B cell (primary cell): Measurements from ENCODE around the gene IQCF6. TPM values are rescaled to one million over a fixed set of nuclear protein-coding genes. Genes with fewer than 3 reads are reported as not detected.
"Not testable (repeated sequence)": the region's sequence is repeated elsewhere in the genome, so short reads cannot be mapped to it uniquely, and the experiment has no call there.

Experiments
- ATAC-seq: fragments of 200-7000 bp; cut with Tn5 transposase; one replicate; pipeline ENCODE4 v1.10.0; 2021; ENCODE audit warnings: low read depth, mild to moderate bottlenecking, moderate number of reproducible peaks, moderate library complexity
- CTCF ChIA-PET: fragments of 350-600 bp; sonication (Branson Sonifier 250); formaldehyde crosslinking; loops from one replicate; lab custom pipeline; 2021; ENCODE audit warnings: antibody characterized with exemption, inconsistent platforms; lab: Charles Lee
- POLR2A ChIA-PET: fragments of 350-600 bp; sonication (Branson Sonifier 250); formaldehyde crosslinking; loops from one replicate; lab custom pipeline; 2021; ENCODE audit warnings: antibody characterized with exemption; lab: Charles Lee
- DNase-seq: peaks from one replicate; pipeline ENCODE4 v3.0.0; 2013
- H2AFZ ChIP-seq: 2 replicates; pipeline ENCODE4 v1.6.1; 2012; ENCODE audit warnings: mild to moderate bottlenecking, low read depth, low read length; ENCODE audit not compliant: insufficient read depth, poor library complexity, severe bottlenecking
- H3K27ac ChIP-seq, 2 donors: 1 replicate in 1 of 2; 2 replicates in 1 of 2; pipeline ENCODE4 v1.5.1; 2012 to 2013; ENCODE audit warnings: low read length in 2 of 2, mild to moderate bottlenecking in 2 of 2, moderate library complexity in 1 of 2
- H3K27me3 ChIP-seq, 4 experiments: fragments of 200-600 bp in 1 of 4; sonication (generic) in 1 of 4; replicated peaks in 1 of 4; 1 replicate in 2 of 4; 2 replicates in 2 of 4; pipeline versions ENCODE4 v1.6.1 to v1.7.0; 2013 to 2016; ENCODE audit warnings: low read length in 3 of 4, mild to moderate bottlenecking in 2 of 4, mixed read lengths in 1 of 4, moderate library complexity in 1 of 4; ENCODE audit not compliant: insufficient read depth in 4 of 4, control insufficient read depth in 3 of 4; ENCODE audit errors: control extremely low read depth in 1 of 4
- H3K36me3 ChIP-seq, 2 experiments: replicated peaks in 1 of 2; 1 replicate in 1 of 2; 2 replicates in 1 of 2; pipeline versions ENCODE4 v1.6.1 to v1.7.1; 2013; ENCODE audit warnings: low read length in 1 of 2; ENCODE audit not compliant: insufficient read depth in 2 of 2, control insufficient read depth in 1 of 2; ENCODE audit errors: control extremely low read depth in 1 of 2, extremely low read depth in 1 of 2
- H3K4me1 ChIP-seq, 2 donors: fragments of 200-600 bp in 1 of 2; sonication (generic) in 1 of 2; 1 replicate in 1 of 2; 2 replicates in 1 of 2; pipeline versions ENCODE4 v1.5.1 to v1.6.1; 2013 to 2017; ENCODE audit warnings: low read length in 2 of 2; ENCODE audit not compliant: control insufficient read depth in 2 of 2, insufficient read depth in 2 of 2
- H3K4me2 ChIP-seq: replicated peaks from 2 replicates; pipeline ENCODE3; 2012; ENCODE audit warnings: mild to moderate bottlenecking, low read depth, low read length; ENCODE audit not compliant: poor library complexity, severe bottlenecking
- H3K4me3 ChIP-seq, 5 experiments: fragments of 200-600 bp in 1 of 5; sonication (generic) in 1 of 5; 1 replicate in 3 of 5; 2 replicates in 2 of 5; pipeline versions ENCODE4 v1.5.1 to v1.7.0; 2011 to 2016; ENCODE audit warnings: low read length in 4 of 5, mild to moderate bottlenecking in 4 of 5, low read depth in 2 of 5, control low read depth in 1 of 5, moderate library complexity in 1 of 5; ENCODE audit not compliant: insufficient read depth in 1 of 5; ENCODE audit errors: control extremely low read depth in 1 of 5, extremely low read depth in 1 of 5
- H3K79me2 ChIP-seq: fragments of 200-600 bp; sonication (generic); one replicate; pipeline ENCODE4 v1.6.0; 2016; ENCODE audit warnings: low read length; ENCODE audit not compliant: control insufficient read depth, insufficient read depth
- H3K9ac ChIP-seq: fragments of 200-600 bp; sonication (generic); 2 replicates; pipeline ENCODE4 v1.6.1; 2017; ENCODE audit warnings: mild to moderate bottlenecking, low read length, moderate library complexity
- H3K9me3 ChIP-seq, 3 donors: one replicate each; pipeline versions ENCODE4 v1.6.1 to v1.7.1; 2013; ENCODE audit warnings: low read length in 2 of 3; ENCODE audit not compliant: control insufficient read depth in 2 of 3, insufficient read depth in 1 of 3; ENCODE audit errors: control extremely low read depth in 1 of 3
- H4K20me1 ChIP-seq: 2 replicates; pipeline ENCODE4 v1.6.0; 2012; ENCODE audit warnings: mild to moderate bottlenecking, low read length; ENCODE audit not compliant: insufficient read depth, control insufficient read depth, poor library complexity, severe bottlenecking
- H3K27ac Mint-ChIP-seq: one replicate; pipeline ENCODE4 v1.8.0; 2021; ENCODE audit warnings: mixed read lengths
- H3K27me3 Mint-ChIP-seq: one replicate; pipeline ENCODE4 v1.8.0; 2021; ENCODE audit warnings: mixed read lengths
- H3K4me1 Mint-ChIP-seq: one replicate; pipeline ENCODE4 v1.8.0; 2021; ENCODE audit warnings: mixed read lengths
- H3K4me3 Mint-ChIP-seq: one replicate; pipeline ENCODE4 v1.8.0; 2021; ENCODE audit warnings: mixed read lengths
- H3K9me3 Mint-ChIP-seq: one replicate; pipeline ENCODE4 v1.8.0; 2022; ENCODE audit warnings: mixed read lengths; ENCODE audit not compliant: insufficient read depth
- CTCF ChIP-seq: fragments of 200-600 bp; IDR thresholded peaks from one replicate; pipeline ENCODE4 v1.8.0; 2022; ENCODE audit warnings: antibody characterized with exemption, mild to moderate bottlenecking
- EZH2 ChIP-seq: IDR thresholded peaks from 2 replicates; pipeline ENCODE4 v1.6.1; 2012; ENCODE audit warnings: borderline replicate concordance, low read depth, mild to moderate bottlenecking, moderate library complexity, low read length; ENCODE audit not compliant: insufficient read depth, poor library complexity, severe bottlenecking
- WGBS: methylation state at CpG from one replicate; pipeline ENCODE4 v1.1.5; 2013; ENCODE audit warnings: missing lambda C conversion rate; ENCODE audit not compliant: insufficient coverage; 5-methylcytosine and 5-hydroxymethylcytosine counted together
- intact Hi-C: fragments of 100-400 bp; cut with micrococcal nuclease; formaldehyde crosslinking; loops from one replicate; pipeline ENCODE4 v1.10.0; 2022
- polyA plus RNA-seq: library from polyadenylated mRNA; depleted of rRNA; stranded (reverse); fragments of >200 nt; gene quantifications from 2 replicates; pipeline ENCODE4 v1.2.3, GENCODE V29; 2012
- total RNA-seq, 2 donors: library from RNA; stranded (reverse); fragments of 120-200 nt in 1 of 2; gene quantifications; 1 replicate in 1 of 2; 2 replicates in 1 of 2; pipeline versions ENCODE4 v1.2.3 to v1.2.4, GENCODE V29; 2013 to 2022

The IQCF6 gene
- total and polyA plus RNA-seq, 2 donors (not counting 1 experiment from before 2014, with no cell fraction given), result not detected

GRCh38 chr3:51789437-51789836 is 10.4 kb upstream of the IQCF6 start:
- TF ChIP-seq CTCF, result no peak
- no peak for TF ChIP-seq EZH2

GRCh38 chr3:51787576-51787975 is 8.5 kb upstream of the IQCF6 start:
- DNase-seq, H3K27ac ChIP-seq, H3K9ac ChIP-seq, H3K4me3 Mint-ChIP-seq, H4K20me1 ChIP-seq, H3K4me1 ChIP-seq, H3K27ac Mint-ChIP-seq, H3K4me1 Mint-ChIP-seq, H3K79me2 ChIP-seq, H3K4me2 ChIP-seq, H3K9me3 Mint-ChIP-seq, CTCF ChIA-PET, intact Hi-C loops, H3K36me3 ChIP-seq, H3K4me3 ChIP-seq, H3K9me3 ChIP-seq, H3K27me3 ChIP-seq, ATAC-seq, POLR2A ChIA-PET, H2AFZ ChIP-seq: not testable (repeated sequence)
- peaks cover 26% of the 10 kb centered on the region for H3K27me3 Mint-ChIP-seq

More at GRCh38 chr3:51789437-51789836, 10.4 kb upstream of the IQCF6 start:
- Mint-ChIP-seq H3K27me3 (peaks cover 24% of the 10 kb centered on the region), H3K4me3 (no peak overlapping the region), H3K9me3 (no peaks in the 10 kb centered on the region), H3K4me1 (no peaks in the 10 kb centered on the region), H3K27ac (no peak overlapping the region)
- Histone ChIP-seq H4K20me1 (no peaks in the 10 kb centered on the region), H3K27me3 (peaks cover 0 to 4% (median 2%) of the 10 kb centered on the region in 4 experiments), H3K36me3 (no peaks in the 10 kb centered on the region), H3K9me3 (no peaks in the 10 kb centered on the region), H3K79me2 (no peaks in the 10 kb centered on the region), H3K9ac (no peak overlapping the region), H2AFZ (no peak overlapping the region), H3K4me3 (no peak overlapping the region), H3K27ac (no peak overlapping the region), H3K4me2 (no peak overlapping the region), H3K4me1 (no peaks in the 10 kb centered on the region)
- WGBS, result no CpG with 5 or more reads among the region's 1 CpG
- no peak for DNase-seq
- no peak for ATAC-seq
- intact Hi-C loops, result no loop called here
- ChIA-PET CTCF (no interaction called here), POLR2A (no interaction called here)
